Coronary artery (tissue), 2 donors: Measurements from ENCODE around the gene ARID5A.
"Not testable (repeated sequence)": the region's sequence is repeated elsewhere in the genome, so short reads cannot be mapped to it uniquely, and the experiment has no call there.

Experiments
- DNase-seq: peaks from one replicate; pipeline ENCODE4 v3.0.0-alpha.2; 2017; ENCODE audit warnings: low spot score
- H3K27ac ChIP-seq, 2 donors: fragments of 200-600 bp; sonication (generic); one replicate each; pipeline ENCODE4 v1.5.1; 2016 to 2019
- H3K4me3 ChIP-seq: fragments of 200-600 bp; sonication (generic); 2 replicates; pipeline ENCODE4 v1.5.1; 2016; ENCODE audit warnings: mild to moderate bottlenecking, moderate library complexity
- CTCF ChIP-seq: fragments of 200-600 bp; sonication (generic); IDR thresholded peaks from one replicate; pipeline ENCODE4 v1.5.1; 2019; ENCODE audit warnings: antibody characterized with exemption

ARID5A gene

GRCh38 chr2:96495982-96496629 lies 40.4 kb upstream of the ARID5A start:
- no peak overlapping the region for H3K27ac ChIP-seq
- no peak overlapping the region for H3K4me3 ChIP-seq
- no peak for DNase-seq
- TF ChIP-seq CTCF, result no peak

DNA sequence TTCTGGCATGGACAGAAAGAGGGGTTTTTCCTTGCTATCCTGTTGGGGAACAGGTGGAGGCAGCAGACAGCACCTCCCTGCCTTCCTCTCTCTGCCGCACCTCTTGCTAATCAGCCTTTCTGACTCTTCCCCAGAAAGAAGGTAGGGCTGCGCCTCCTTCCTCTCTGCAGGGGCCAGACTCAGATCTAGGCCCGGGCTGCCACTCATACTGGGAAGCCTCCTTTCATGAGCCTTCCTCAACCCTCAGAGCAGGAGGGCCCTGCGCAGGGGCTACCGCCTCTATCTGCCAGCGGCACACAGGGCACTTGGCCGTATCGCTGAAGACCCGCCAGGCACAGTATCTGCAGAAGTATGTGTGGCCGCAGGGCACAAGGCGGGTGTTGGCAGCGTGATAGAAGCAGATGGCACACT lies 38.5 kb upstream of the ARID5A start:
- DNase-seq, result no peak
- TF ChIP-seq CTCF, result no peak
- H3K27ac ChIP-seq, result no peak overlapping the region
- no peak overlapping the region for H3K4me3 ChIP-seq

DNA sequence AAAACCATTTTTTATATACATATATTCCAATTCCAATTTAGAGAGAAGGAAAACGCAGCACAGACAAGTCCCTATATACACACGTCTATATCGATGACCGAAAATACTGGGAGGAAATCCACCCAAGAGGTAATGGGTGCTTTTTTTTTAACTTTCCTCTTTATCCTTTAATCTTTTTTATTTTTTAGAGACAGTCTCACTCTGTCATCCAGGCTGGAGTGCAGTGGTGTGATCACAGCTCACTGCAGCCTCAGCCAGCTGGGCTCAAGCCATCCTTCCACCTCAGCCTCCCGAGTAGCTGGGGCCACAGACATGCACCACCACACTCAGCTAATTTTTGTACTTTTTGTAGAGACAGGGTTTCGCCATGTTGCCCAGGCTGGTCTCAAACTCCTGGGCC lies 37.9 kb upstream of the ARID5A start:
- H3K27ac ChIP-seq, H3K4me3 ChIP-seq, DNase-seq: not testable (repeated sequence)

DNA sequence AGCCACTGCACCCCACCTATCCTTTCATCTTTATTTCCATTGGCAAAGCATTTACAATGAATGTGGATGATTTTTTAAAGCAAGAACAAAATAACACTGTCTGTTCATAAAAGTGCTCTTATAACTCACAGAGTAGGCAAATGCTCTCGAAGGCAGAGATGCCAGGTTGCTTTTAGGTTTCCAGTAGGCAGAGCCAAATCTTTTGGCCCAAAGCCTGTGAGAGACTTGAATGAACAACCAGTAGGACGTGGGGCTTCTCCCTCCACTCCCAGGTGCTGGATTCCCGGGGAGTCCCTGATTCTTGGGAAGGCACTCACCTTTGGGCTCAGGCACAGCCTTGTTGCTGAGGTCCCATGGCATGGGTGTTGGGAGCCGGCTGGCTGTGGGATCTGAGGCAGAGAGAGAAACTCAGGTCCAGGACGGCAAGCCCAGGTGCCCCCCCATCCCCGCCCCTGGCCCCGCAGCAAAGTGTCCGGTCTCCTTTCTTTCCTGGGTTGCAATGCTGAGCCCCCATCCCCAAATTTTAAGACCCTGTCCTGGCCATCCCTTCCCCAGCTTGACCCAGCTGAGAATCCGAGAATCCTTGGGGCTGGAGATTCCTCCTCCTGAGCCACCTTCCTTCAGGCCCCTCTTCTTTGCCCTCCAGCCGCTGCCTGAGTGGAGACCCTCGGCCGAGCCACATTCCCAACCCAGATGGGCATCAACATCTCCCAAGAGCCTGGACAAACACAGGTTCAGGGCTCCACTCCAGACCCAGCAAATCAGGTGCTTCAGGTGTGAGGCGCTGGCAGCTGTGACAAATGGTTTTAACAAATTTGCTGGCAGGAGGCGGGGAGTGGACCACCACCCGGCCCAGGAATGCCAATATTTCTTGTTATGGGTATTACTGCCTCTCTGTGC lies 37.2 kb upstream of the ARID5A start:
- Histone ChIP-seq H3K4me3 (no peak overlapping the region), H3K27ac (no peak overlapping the region)
- no peak for DNase-seq
- TF ChIP-seq CTCF, result no peak

DNA sequence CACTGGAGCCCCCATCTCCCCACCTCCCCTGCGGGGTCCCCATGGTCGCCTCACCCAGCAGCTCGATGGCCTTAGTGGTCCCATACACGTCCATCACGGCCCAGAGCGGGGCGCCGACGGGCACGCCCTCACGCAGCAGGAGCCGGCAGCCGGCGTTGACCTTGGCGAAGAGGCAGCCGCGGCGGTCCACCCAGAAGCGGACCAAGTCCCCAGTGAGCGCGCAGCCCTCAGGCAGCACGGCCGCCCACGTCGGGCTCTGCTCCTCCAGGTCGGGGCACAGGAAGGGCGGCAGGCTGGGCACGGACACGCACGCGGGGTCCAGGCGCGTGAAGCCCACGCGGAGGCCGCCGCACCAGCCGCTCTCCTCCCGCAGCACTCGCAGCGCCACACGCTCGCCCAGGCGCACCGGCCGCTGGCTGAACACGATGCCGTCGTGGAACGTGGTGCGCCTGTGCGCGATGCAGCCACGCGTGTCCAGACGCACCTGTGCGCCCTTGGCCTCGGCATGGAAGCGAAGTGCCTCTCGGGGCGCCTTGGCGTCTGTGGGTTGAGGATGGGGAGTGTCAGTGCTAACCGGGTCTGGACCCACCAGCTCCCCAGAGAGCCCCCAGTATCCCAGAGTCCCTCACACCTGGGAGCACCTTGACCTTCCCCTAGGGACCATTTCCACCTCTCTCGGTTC lies 36.0 kb upstream of the ARID5A start:
- H3K4me3 ChIP-seq, result no peak overlapping the region
- TF ChIP-seq CTCF, result no peak
- DNase-seq, result no peak
- H3K27ac ChIP-seq, result no peak overlapping the region

- no peak overlapping the region for H3K4me3 ChIP-seq
- TF ChIP-seq CTCF, result no peak
- no peak overlapping the region for H3K27ac ChIP-seq
- DNase-seq, result no peak
These were observed 35.1 kb upstream of the ARID5A start for GRCh38 chr2:96501471-96501874.
